ENCODE results near the gene CDT1.
"Not testable (repeated sequence)": the region's sequence is repeated elsewhere in the genome, so short reads cannot be mapped to it uniquely, and the experiment has no call there.

Gene CDT1

DNA sequence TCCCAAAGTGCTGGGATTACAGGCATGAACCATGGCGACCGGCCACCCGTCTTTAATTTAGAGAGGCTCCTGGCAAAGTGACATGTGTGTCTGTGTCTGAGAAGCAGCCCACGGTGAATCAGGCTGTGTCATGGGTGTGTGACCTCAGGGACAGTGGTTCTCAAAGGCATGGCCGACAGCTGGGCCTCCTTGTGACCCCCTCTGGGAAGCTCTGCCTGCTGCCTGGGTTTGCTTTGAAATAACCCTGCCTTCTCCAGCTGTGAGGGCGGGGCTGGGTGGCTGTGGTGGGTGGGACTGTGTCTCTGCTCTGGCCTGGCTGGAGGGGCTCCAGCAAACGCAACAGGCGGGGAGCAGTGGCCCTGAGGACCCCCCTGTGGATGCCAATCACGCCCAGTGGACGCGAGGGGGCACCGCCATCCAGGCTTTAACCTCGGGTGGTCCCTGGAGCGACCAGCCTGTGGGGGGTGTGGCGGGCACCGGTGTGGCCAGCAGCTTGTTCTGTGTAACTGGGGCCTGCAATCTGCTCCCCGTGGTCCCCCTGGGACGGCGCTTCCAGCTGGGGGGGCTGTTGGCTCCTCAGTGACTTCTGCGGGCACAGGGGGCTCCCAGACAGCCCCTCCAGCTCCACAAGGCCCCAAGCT is 16.9 kb downstream of the CDT1 start:
- no peak for DNase-seq

- DNase-seq: no peak
Observed at GRCh38 chr16:88821168-88821850, 17.7 kb downstream of the CDT1 start.

DNA sequence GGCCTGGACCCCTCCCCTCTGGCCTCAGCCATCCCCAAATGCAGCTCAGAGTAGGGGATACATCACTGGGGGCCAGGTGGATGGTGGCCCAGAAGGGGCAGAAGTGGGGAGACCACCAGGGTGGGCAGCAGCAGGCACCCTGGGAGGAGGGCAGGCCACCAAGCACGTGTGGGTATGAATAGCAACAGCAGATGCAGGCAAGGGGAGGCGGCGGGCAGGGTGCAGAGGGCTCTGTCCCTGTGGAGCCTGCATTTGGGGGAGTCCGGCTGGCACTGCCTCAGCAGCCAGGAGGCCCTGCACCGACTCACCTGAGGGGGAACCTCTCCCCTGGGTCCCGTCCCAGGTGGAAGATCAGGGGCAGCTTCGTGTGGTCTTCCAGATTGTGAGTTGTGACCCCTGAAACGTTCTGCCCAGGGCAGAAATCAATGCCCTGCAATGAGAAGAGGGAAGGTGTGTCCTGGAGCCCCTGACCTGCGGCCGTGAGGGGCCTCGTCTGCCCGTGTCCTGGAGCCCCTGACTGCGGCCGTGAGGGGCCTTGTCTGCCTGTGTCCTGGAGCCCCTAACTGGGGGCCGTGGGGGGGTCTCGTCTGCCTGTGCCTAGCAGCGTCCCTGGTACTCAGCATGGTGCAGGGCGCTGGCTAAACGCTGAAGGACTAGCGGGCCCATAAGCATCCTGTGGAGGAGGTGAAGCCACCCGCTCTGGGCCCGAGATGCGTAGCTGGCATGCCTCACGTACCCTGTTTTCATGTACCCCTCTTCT is 18.9 kb downstream of the CDT1 start:
- no peak for DNase-seq

DNA sequence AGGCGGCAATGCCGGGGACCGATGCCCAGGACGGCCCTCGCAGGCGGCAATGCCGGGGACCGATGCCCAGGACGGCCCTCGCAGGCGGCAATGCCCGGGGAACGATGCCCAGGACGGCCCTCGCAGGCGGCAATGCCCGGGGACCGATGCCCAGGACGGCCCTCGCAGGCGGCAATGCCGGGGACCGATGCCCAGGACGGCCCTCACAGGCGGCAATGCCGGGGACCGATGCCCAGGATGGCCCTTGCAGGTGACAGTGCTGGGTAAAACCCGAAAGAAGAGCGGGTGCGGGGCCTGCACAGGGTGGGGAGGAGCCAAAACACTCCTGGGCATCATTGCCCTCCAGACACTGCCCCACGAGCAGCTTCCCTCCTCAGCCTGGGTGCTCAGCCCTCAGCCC is 20.1 kb downstream of the CDT1 start:
- not testable (repeated sequence) for DNase-seq

GRCh38 chr16:88824256-88825077 is 20.9 kb downstream of the CDT1 start:
- no peak for DNase-seq

DNA sequence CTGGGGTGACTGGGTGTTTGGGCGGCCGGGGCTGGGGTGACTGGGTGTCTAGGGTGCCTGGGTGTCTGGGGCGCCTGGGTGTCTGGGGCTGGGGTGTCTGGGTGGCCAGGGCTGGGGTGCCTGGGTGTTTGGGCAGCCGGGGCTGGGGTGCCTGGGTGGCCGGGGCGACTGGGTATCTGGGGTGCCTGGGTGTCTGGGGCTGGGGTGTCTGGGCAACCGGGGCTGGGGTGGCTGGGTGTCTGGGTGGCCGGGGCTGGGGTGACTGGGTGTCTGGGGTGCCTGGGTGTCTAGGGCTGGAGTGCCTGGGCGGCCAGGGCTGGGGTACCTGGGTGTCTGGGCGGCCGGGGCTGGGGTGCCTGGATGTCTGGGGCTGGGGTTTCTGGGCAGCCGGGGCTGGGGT is 21.6 kb downstream of the CDT1 start:
- no peak for DNase-seq

GRCh38 chr16:88826070-88826840 is 22.7 kb downstream of the CDT1 start:
- DNase-seq: no peak

DNA sequence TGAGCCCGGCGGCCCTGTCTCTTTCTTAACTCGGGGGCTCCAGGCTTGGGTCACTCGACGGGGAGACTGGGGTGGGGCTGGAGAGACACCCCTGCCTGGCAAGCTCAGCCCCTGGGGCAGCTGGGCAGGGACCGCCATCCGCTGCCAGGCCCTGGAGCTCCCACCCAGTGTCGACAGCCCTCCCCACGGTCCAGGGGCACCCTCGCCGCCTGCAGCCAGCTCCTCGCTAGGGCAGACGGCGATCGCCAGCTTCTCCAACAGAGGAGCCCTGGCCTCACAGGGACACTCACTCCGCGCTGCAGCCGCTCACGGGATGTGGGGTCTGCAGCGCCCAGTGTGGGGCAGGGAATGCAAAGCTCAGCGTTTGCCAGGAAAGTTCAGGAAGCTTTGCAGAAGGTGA is 24.1 kb downstream of the CDT1 start:
- DNase-seq: no peak

DNA sequence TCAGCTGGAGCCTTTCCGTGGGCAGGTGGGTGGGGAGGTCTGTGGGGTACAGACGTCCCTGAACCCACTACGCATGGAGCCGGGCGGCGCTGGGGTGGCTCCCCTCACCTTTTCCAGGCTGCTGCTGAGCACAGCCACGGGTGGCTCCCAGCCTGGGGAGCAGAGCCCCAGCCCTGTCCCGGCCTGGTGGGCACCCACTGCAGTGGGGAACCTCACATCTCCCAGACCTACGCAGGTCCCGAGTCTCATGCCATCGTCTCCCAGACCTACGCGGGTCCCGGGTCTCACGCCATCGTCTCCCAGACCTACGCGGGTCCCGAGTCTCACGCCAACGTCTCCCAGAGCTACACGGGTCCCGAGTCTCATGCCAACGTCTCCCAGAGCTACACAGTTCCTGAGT is 25.1 kb downstream of the CDT1 start:
- no peak for DNase-seq

- DNase-seq: no peak
Observed at GRCh38 chr16:88830258-88830657, 26.7 kb downstream of the CDT1 start.

- DNase-seq: no peak
Observed at GRCh38 chr16:88830783-88831182, 27.2 kb downstream of the CDT1 start.

DNA sequence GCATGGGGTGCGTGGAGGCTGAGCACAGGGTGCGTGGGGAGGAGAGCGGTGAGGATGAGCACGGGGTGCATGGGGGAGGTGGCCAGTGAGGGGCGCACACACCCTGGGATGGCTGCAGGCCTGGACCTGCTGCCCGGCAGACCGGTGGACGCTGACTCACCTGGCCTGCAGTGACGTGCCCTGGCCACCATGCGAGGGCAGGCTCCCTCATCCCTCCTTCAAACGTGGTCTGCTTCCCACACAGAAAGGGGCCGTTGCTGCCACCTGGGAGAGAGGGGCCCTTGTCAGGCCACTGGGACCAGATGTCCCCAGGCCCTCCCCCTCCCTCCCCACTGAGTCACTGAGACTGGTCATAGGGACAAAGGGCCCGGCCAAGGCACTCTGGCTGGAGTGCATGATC is 28.2 kb downstream of the CDT1 start:
- no peak for DNase-seq

- DNase-seq: no peak
Observed at GRCh38 chr16:88833086-88833485, 29.5 kb downstream of the CDT1 start.

GRCh38 chr16:88834670-88835069 is 31.1 kb downstream of the CDT1 start:
- DNase-seq: no peak

DNA sequence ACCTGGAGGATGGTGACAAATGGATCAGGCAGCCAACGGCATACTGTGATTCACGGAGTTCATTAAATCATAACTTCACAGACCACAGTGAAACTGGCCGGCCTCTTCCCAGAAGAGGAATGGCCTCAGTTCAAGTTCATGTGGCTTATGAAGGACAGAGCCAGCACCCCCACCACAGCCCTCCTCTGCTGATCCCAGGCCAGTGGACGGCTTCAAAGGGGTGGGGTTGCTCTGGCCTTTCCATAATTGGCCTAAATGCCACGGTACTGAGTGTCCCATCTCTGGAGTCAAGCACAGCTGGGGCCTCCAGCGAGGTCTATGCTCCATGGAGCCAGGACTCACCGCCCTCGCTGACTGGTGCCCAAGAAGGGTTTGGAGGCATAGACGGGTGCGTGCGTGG is 31.8 kb downstream of the CDT1 start:
- DNase-seq: no peak

DNA sequence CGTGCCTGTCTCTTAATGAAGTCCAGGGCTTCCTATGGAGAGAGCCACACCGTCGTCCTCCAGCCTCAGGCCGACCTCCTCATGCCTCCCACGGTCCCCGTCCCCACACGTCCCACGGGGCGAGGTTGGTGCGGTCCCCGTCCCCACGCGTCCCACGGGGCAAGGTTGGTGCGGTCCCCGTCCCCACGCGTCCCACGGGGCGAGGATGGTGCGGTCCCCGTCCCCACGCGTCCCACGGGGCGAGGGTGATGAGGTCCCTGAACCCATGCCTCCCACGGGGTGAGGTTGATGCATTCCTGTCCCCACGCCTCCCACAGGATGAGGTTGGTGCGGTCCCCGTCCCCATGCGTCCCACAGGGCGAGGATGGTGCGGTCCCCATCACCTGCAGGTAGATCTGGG is 32.2 kb downstream of the CDT1 start:
- no peak for DNase-seq

- DNase-seq: no peak
Observed at GRCh38 chr16:88836791-88837190, 33.2 kb downstream of the CDT1 start.

- DNase-seq: no peak
Observed at GRCh38 chr16:88837806-88838205, 34.2 kb downstream of the CDT1 start.

DNA sequence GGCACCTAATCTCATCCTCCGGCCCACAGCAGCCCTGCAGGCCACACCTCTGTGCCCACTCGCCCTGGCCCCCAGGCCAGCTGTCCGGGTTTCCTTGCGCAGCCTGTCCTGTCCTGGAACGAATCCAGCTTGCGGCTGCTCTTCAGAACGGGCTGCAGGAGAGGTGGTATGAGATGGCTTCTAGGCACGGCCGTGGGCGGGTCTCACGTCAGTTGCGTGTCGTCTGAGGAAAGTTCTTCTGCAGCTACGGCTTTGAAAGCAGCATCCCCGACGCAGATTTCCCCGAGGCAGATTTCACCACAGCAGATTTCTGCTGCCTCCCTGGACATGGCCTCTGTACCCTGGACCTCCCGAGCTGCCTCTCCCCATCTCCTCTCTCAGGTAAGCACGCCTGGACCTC is 35.0 kb downstream of the CDT1 start:
- DNase-seq: no peak

- no peak for DNase-seq
Observed at GRCh38 chr16:88839026-88839529, 35.5 kb downstream of the CDT1 start.

- DNase-seq: no peak
Observed at GRCh38 chr16:88839745-88840599, 36.4 kb downstream of the CDT1 start.
